Hematopoietic multipotent progenitor cell treated with erythropoietin and hydrocortisone succinate and interleukin-3 and kit ligand, for 6 days (in vitro differentiated cells): Measurements from ENCODE around the gene CRELD1.

Source experiments
- DNase-seq: peaks from one replicate; pipeline ENCODE4 v3.0.0-alpha.2; 2015

CRELD1 gene

GRCh38 chr3:9903904-9904303 is 29.7 kb upstream of the CRELD1 start:
- no peak for DNase-seq

- no peak for DNase-seq
Observed at GRCh38 chr3:9906480-9906879, 27.2 kb upstream of the CRELD1 start.

DNA sequence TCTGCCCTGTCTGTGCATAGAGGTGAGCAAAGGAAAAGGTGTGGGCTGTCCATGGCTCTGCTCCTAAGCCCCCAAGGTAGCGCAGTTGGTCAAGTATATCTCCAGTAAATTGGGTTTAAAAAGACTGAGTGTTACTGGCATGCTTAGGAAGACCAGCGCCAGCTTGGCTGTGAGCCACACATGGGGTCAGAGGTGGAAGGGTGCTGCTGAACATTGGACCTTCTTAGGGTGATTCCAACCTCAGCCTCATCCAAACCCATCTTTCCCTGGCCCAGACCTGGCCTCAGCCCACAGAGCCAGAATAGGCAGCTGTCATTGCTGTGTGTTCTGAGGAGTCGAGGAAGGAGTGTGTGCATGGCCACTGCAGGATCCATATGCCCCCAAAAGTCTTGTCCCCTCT is 25.3 kb upstream of the CRELD1 start:
- no peak for DNase-seq

GRCh38 chr3:9909221-9910013 is 24.2 kb upstream of the CRELD1 start:
- DNase-seq = no peak

GRCh38 chr3:9911863-9912262 is 21.8 kb upstream of the CRELD1 start:
- no peak for DNase-seq

DNA sequence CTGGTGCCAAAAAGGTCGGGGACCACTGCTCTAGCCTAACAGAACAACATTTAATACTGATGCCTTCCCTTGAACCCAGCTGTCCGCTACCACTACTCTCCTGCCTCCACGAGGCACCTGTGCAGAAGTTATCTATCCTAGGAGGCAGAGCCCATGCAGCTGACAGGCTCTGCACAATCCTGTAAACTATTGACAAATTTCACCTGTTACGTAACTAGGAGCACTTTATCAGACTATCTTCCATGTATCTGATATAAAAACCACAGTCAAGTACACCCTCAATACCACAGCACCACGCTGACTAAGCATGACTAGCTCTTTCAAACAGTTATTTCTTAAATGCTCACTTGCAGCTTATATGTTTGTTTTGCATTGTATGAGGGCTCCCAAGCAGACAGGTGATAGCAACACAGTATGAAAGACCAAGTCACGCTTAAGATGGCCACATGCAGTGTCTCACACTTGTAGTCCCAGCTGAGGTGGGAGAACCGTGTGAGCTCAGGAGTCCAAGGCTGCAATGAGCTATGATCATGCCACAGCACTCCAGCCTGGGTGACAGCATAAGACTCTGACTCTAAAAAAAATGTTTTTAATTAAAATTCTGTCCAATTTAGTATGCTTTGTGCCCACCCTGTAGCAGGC is 21.2 kb upstream of the CRELD1 start:
- DNase-seq = peak; percentile 90

- no peak for DNase-seq
Observed at GRCh38 chr3:9913601-9914000, 20.0 kb upstream of the CRELD1 start.

- no peak for DNase-seq
Observed at GRCh38 chr3:9914011-9914410, 19.6 kb upstream of the CRELD1 start.

GRCh38 chr3:9914559-9915253 is 18.9 kb upstream of the CRELD1 start:
- peak; percentile 91 for DNase-seq

DNA sequence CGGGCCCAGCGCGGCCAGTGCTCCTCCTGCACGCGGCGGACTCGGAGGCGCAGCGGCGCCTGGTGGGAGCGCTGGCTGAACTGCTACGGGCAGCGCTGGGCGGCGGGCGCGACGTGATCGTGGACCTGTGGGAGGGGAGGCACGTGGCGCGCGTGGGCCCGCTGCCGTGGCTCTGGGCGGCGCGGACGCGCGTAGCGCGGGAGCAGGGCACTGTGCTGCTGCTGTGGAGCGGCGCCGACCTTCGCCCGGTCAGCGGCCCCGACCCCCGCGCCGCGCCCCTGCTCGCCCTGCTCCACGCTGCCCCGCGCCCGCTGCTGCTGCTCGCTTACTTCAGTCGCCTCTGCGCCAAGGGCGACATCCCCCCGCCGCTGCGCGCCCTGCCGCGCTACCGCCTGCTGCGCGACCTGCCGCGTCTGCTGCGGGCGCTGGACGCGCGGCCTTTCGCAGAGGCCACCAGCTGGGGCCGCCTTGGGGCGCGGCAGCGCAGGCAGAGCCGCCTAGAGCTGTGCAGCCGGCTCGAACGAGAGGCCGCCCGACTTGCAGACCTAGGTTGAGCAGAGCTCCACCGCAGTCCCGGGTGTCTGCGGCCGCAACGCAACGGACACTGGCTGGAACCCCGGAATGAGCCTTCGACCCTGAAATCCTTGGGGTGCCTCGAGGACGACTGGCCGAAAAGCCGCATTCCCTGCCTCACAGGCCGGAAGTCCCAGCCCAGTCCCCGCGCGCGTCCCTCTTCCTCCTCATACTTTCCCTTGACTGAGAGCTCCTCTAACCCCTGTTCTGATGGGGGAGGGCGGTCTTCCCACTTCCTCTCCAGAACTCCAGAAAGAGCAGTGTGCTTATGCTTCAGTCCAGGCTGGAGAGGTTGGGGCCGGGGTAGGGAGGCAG is 18.1 kb upstream of the CRELD1 start:
- peak; percentile 66 for DNase-seq

DNA sequence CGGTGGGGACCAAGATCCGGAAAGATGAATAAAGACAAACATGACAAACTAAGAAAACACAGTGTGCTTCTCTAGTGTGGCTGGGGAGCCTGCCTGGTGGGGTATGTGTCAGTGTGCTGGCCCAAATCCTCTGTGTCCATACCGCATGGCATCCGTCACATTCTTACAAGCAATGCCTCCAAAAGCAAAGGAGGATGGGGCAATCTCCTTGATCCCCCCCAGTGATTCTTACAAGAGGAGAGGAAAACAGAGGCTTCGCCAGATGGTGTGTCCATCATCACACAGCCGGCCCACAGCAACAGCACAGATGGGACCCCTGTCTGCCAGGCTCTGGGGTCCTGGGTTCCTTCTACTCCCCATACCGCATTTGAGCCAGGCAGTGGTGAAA is 17.3 kb upstream of the CRELD1 start:
- DNase-seq = peak; percentile 26

GRCh38 chr3:9916734-9917680 is 16.6 kb upstream of the CRELD1 start, which contains the start of gene IL17RC:
TSS of gene IL17RC (plus strand) at chr3:9917098. CDS start at chr3:9917316, 218 bp downstream.
- DNase-seq = peak; percentile 92

- no peak for DNase-seq
Observed at GRCh38 chr3:9917820-9918219, 15.8 kb upstream of the CRELD1 start.

DNA sequence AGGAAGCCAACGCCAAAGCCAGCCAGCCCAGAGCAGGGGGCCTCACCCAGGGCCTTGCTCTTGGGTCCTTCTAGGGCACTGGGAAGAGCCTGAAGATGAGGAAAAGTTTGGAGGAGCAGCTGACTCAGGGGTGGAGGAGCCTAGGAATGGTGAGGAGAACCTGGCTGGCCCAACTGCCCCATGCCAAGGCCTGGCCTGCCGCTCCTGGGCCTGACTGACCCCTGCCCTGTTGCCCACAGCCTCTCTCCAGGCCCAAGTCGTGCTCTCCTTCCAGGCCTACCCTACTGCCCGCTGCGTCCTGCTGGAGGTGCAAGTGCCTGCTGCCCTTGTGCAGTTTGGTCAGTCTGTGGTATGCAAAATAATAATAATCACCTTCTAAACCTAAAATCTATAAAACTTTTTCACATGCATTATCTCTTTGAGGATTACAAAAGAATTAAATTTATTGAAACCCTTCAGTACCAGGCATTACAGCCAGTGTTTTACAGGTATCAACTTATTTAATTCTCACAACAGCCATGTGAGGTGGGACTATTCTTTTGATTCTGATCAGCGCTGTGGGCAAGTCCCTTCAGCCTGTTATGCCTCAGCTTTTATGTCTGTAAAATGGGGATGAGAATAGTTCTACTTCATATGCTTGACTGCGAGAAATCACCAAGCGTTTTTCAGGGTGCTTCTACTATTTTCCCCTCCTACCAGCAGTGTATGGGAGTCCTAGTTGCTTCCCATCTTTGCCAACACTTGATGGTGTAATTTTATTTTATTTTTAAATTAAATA is 15.2 kb upstream of the CRELD1 start:
- no peak for DNase-seq

- no peak for DNase-seq
Observed at GRCh38 chr3:9928158-9928557, 5.5 kb upstream of the CRELD1 start.

- peak; percentile 58 for DNase-seq
Observed at GRCh38 chr3:9930804-9931418, 2.7 kb upstream of the CRELD1 start.

DNA sequence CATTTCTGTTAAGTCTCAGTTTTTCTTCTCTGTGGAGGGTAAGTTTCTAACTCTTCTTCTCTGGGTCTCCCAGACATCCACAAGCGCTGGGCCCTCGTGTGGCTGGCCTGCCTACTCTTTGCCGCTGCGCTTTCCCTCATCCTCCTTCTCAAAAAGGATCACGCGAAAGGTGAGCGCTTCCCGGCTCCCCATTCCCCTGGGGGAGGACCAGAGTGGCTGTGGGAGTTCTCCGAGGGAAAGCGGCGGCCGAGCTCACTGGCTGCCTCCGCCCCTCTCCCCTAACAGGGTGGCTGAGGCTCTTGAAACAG is 1.1 kb upstream of the CRELD1 start:
- no peak for DNase-seq

DNA sequence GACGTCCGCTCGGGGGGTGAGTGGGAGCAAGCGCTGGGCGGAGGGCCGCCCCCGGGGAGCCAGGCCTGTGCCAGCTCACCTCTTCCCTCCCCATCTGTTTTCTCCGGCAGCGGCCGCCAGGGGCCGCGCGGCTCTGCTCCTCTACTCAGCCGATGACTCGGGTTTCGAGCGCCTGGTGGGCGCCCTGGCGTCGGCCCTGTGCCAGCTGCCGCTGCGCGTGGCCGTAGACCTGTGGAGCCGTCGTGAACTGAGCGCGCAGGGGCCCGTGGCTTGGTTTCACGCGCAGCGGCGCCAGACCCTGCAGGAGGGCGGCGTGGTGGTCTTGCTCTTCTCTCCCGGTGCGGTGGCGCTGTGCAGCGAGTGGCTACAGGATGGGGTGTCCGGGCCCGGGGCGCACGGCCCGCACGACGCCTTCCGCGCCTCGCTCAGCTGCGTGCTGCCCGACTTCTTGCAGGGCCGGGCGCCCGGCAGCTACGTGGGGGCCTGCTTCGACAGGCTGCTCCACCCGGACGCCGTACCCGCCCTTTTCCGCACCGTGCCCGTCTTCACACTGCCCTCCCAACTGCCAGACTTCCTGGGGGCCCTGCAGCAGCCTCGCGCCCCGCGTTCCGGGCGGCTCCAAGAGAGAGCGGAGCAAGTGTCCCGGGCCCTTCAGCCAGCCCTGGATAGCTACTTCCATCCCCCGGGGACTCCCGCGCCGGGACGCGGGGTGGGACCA is 632 bp upstream of the CRELD1 start:
- DNase-seq = peak; percentile 91

DNA sequence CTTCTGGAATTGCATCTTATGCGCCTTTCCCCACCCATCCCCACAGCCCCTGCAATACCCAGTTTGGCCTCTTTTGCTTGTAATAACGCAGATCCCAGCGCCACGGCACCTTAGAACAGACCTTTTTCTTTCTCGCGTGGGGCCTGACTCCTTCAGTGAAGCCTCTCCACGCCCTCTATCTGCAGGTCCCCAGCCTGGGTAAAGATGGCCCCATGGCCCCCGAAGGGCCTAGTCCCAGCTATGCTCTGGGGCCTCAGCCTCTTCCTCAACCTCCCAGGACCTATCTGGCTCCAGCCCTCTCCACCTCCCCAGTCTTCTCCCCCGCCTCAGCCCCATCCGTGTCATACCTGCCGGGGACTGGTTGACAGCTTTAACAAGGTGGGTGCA is 594 bp downstream of the CRELD1 start:
- DNase-seq = peak; percentile 65

- DNase-seq = no peak
Observed at GRCh38 chr3:9934993-9935392, 1.4 kb downstream of the CRELD1 start.
